DOHH2 (cell line): Measurements from ENCODE around the gene ERC2.

Source experiments
- H3F3A ChIP-seq: fragments of 200-600 bp; sonication (generic), shearing (Covaris generic); 2 replicates; pipeline ENCODE4 v1.6.0; 2016; ENCODE audit warnings: antibody characterized with exemption, mild to moderate bottlenecking; ENCODE audit not compliant: control insufficient read depth, insufficient read depth
- H3K27ac ChIP-seq: fragments of 200-600 bp; sonication (generic); 2 replicates; pipeline ENCODE4 v1.5.1; 2014; ENCODE audit warnings: low read depth, mild to moderate bottlenecking, low read length, moderate library complexity
- H3K27me3 ChIP-seq: fragments of 200-600 bp; sonication (generic); 2 replicates; pipeline ENCODE4 v1.6.1; 2014; ENCODE audit warnings: mild to moderate bottlenecking, low read length, mixed read lengths; ENCODE audit not compliant: control insufficient read depth
- H3K36me3 ChIP-seq: fragments of 200-600 bp; sonication (generic); 2 replicates; pipeline ENCODE4 v1.6.1; 2014; ENCODE audit warnings: mild to moderate bottlenecking, low read length, moderate library complexity, mixed read lengths; ENCODE audit not compliant: control insufficient read depth
- H3K4me1 ChIP-seq: fragments of 200-600 bp; sonication (generic); 2 replicates; pipeline ENCODE4 v1.6.1; 2014; ENCODE audit warnings: mild to moderate bottlenecking, low read length, mixed read lengths; ENCODE audit not compliant: control insufficient read depth
- H3K4me2 ChIP-seq: fragments of 200-600 bp; sonication (generic); 2 replicates; pipeline ENCODE4 v1.6.0; 2014; ENCODE audit warnings: mild to moderate bottlenecking, low read length, moderate library complexity
- H3K4me3 ChIP-seq: fragments of 200-600 bp; sonication (generic); 2 replicates; pipeline ENCODE4 v1.5.1; 2014; ENCODE audit warnings: mild to moderate bottlenecking, low read length, mixed read lengths
- H3K79me2 ChIP-seq: fragments of 200-600 bp; sonication (generic); 2 replicates; pipeline ENCODE4 v1.6.1; 2014; ENCODE audit warnings: mild to moderate bottlenecking, low read length, mixed read lengths; ENCODE audit not compliant: control insufficient read depth
- H3K9me2 ChIP-seq: fragments of 200-600 bp; sonication (generic); replicated peaks from 2 replicates; pipeline ENCODE4 v1.6.1; 2014; ENCODE audit warnings: mild to moderate bottlenecking, low read length, mixed read lengths; ENCODE audit not compliant: control insufficient read depth
- H3K9me3 ChIP-seq: fragments of 200-600 bp; sonication (generic); 2 replicates; pipeline ENCODE4 v1.6.1; 2014; ENCODE audit warnings: antibody characterized with exemption, low read length, mixed read lengths; ENCODE audit not compliant: control insufficient read depth, insufficient read depth
- H4K20me1 ChIP-seq: fragments of 200-600 bp; sonication (generic); 2 replicates; pipeline ENCODE4 v1.6.0; 2014; ENCODE audit warnings: low read depth, mild to moderate bottlenecking, antibody characterized with exemption, low read length, moderate library complexity; ENCODE audit not compliant: control insufficient read depth, insufficient read depth
- EZH2phosphoT487 ChIP-seq: fragments of 200-600 bp; sonication (generic); IDR thresholded peaks from 2 replicates; pipeline ENCODE4 v1.6.1; 2017; ENCODE audit warnings: borderline replicate concordance, mild to moderate bottlenecking, antibody characterized with exemption, low read length, moderate library complexity, mixed read lengths
- TF ChIP-seq, protein P1 (sequence below): fragments of 200-600 bp; sonication (generic); IDR thresholded peaks from one replicate; pipeline ENCODE4 v1.5.1; 2014; ENCODE audit warnings: antibody characterized with exemption, mild to moderate bottlenecking, low read depth, low read length; ENCODE audit not compliant: poor library complexity, severe bottlenecking

Gene ERC2

GRCh38 chr3:55649554-55649953 is 818.7 kb downstream of the ERC2 start:
- Histone ChIP-seq H3K4me2 (no peak overlapping the region), H3K36me3 (no peaks in the 10 kb centered on the region), H3K27me3 (no peaks in the 10 kb centered on the region), H4K20me1 (no peaks in the 10 kb centered on the region), H3K9me3 (no peaks in the 10 kb centered on the region), H3K79me2 (no peaks in the 10 kb centered on the region), H3K4me3 (no peak overlapping the region), H3K9me2 (no peaks in the 10 kb centered on the region), H3K27ac (no peak overlapping the region), H3K4me1 (no peaks in the 10 kb centered on the region), H3F3A (no peaks in the 10 kb centered on the region)
- no peak for TF ChIP-seq EZH2phosphoT487
- TF ChIP-seq, protein P1, sequence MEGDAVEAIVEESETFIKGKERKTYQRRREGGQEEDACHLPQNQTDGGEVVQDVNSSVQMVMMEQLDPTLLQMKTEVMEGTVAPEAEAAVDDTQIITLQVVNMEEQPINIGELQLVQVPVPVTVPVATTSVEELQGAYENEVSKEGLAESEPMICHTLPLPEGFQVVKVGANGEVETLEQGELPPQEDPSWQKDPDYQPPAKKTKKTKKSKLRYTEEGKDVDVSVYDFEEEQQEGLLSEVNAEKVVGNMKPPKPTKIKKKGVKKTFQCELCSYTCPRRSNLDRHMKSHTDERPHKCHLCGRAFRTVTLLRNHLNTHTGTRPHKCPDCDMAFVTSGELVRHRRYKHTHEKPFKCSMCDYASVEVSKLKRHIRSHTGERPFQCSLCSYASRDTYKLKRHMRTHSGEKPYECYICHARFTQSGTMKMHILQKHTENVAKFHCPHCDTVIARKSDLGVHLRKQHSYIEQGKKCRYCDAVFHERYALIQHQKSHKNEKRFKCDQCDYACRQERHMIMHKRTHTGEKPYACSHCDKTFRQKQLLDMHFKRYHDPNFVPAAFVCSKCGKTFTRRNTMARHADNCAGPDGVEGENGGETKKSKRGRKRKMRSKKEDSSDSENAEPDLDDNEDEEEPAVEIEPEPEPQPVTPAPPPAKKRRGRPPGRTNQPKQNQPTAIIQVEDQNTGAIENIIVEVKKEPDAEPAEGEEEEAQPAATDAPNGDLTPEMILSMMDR: no peak

DNA sequence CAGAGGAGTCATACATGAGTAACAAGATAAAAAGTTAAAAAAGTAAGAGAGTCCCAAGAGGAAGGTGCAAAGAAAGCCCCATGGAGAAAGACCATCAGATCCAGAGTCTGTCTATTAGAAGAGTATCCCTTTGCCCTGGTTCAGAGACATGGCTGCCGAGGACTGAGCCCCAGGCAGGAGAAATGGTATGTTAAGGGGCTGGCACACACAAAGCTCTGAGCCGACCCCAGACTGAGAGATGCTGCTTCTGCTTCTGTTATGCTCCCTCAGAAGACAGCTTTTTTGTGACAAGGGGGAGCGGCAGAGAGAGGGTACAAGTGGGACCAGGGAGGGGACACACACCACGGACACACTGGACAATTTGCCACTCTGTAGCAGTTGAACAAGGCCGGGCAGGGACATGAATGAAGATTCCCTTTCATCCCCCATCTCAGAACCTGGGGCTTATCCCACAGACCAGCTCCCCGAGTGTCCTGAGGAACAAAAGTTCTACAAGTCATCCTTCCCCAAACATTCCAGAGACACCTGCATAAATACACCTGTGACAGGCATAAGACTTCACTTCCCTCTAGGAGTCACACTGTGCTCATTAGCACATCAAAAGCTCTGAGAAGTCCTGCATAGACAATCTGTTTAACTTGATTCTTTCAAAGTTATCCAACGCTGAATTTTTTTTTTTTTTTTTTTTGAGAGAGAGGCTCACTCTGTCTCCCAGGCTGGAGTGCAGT is 819.5 kb downstream of the ERC2 start:
- H3K4me3 ChIP-seq: no peak overlapping the region
- no peaks in the 10 kb centered on the region for H3K36me3 ChIP-seq
- no peaks in the 10 kb centered on the region for H3K79me2 ChIP-seq
- no peaks in the 10 kb centered on the region for H3F3A ChIP-seq
- no peaks in the 10 kb centered on the region for H3K9me3 ChIP-seq
- TF ChIP-seq, protein P1: no peak
- TF ChIP-seq EZH2phosphoT487: no peak
- H4K20me1 ChIP-seq: no peaks in the 10 kb centered on the region
- no peak overlapping the region for H3K4me2 ChIP-seq
- no peak overlapping the region for H3K27ac ChIP-seq
- no peaks in the 10 kb centered on the region for H3K27me3 ChIP-seq
- H3K9me2 ChIP-seq: no peaks in the 10 kb centered on the region
- H3K4me1 ChIP-seq: no peaks in the 10 kb centered on the region

GRCh38 chr3:55647670-55648069 is 820.6 kb downstream of the ERC2 start:
- Histone ChIP-seq H4K20me1 (no peaks in the 10 kb centered on the region), H3K27me3 (no peaks in the 10 kb centered on the region), H3F3A (no peaks in the 10 kb centered on the region), H3K36me3 (no peaks in the 10 kb centered on the region), H3K27ac (no peak overlapping the region), H3K4me2 (no peak overlapping the region), H3K9me2 (no peaks in the 10 kb centered on the region), H3K9me3 (no peaks in the 10 kb centered on the region), H3K79me2 (no peaks in the 10 kb centered on the region), H3K4me1 (no peaks in the 10 kb centered on the region), H3K4me3 (no peak overlapping the region)
- TF ChIP-seq, protein P1: no peak
- TF ChIP-seq EZH2phosphoT487: no peak
